ENCODE results near the gene OR14I1. TPM values are rescaled to one million over a fixed set of nuclear protein-coding genes. Genes with fewer than 3 reads are reported as not detected.
"Not testable (repeated sequence)": the region's sequence is repeated elsewhere in the genome, so short reads cannot be mapped to it uniquely, and the experiment has no call there.

The OR14I1 gene
- total RNA-seq, 4 donors from 2014 or later, result not detected

DNA sequence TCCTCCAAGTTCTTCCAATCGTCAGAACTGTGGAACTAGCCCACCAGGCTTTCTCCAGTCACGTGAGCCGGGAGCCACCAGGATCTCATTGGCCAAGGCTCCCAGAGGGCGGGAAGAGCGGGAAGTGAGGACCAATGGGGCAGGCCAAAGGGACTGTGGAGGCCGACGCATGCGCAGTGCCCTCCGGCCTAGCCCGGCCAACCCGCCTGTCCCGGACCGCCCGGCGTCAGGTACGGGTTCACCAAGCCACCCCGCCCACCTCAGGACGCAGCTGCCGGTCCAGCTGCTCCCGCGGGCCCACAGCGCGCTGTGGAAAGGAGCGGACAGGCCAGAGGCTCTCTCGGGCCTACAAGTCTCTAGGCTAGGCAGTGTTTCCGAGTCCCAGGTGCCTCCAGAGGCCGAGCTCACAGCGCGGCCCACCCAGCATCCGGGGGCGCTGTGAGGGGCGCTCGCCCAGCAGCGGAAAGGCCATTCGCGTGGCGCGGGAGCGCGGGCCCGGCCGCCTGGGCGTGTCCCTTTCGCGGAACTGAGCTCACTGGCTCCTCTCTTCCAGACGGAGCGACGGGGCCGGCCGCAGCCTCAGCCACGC lies 10.9 kb downstream of the OR14I1 start:
- Histone ChIP-seq H3K4me3 (no peak overlapping the region), H3K9me3 (peaks cover 0 to 11% (median 0%) of the 10 kb centered on the region in 4 donors), H3K27ac (no peak overlapping the region), H3K27me3 (no peaks in the 10 kb centered on the region), H3K4me1 (no peaks in the 10 kb centered on the region), H3K36me3 (no peaks in the 10 kb centered on the region)
- 75 to 85% methylated on average over 39 to 44 of the region's 51 CpGs for WGBS, 2 donors
- no peak for DNase-seq (ENCODE audit: low spot score in 2 of 2)
- TF ChIP-seq CTCF (IDR thresholded peaks at IDR 0.05) (no peak), POLR2A (IDR thresholded peaks at IDR 0.05) (no peak), EP300 (IDR thresholded peaks at IDR 0.05) (no peak)

DNA sequence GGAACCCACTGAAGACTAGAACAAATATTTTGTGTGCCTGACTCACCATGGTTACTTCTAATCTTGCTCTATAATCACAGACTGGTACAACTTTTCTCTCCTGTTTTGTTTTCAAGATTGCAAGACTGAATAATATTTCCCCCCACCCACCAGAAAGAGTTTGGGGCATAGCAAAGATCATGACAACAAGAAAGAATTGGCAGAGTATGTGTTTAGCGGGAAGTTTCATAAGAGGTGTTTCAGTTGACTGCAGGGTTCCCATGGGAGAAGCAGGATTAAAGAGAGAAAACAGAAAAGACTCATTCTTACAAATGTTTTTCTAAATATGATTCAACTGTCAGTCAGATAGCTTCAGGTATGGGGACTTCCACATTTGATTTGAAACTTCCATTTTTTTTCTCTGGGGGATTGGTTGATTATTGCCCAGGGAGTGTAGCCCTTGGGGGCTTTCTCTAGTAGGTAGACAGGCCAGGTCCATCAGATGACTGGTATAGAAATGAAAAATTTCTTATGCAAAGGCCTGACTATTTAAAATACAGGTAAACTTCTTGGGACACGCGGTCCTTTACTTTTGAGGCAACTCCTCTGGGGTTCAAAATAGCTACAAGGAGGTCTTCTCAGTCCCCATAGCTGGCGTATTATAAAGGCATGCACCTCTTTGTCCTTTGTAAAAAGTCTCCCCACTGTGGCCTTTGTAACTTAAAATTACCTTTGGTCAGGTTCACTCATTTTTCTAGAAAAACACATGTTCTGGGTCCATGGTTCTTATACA lies 13.9 kb downstream of the OR14I1 start:
- Histone ChIP-seq H3K4me3 (no peak overlapping the region), H3K4me1 (no peaks in the 10 kb centered on the region), H3K36me3 (no peaks in the 10 kb centered on the region), H3K27ac (no peak overlapping the region), H3K27me3 (no peaks in the 10 kb centered on the region), H3K9me3 (peaks cover 0 to 11% (median 0%) of the 10 kb centered on the region in 4 donors)
- no peak for DNase-seq (ENCODE audit: low spot score in 2 of 2)
- 89 to 90% methylated on average over 4 of the region's 4 CpGs for WGBS, 2 donors
- no peak for TF ChIP-seq CTCF (IDR thresholded peaks at IDR 0.05)
- no peak for TF ChIP-seq EP300 (IDR thresholded peaks at IDR 0.05)
- no peak for TF ChIP-seq POLR2A (IDR thresholded peaks at IDR 0.05)

- no peak for DNase-seq (ENCODE audit: low spot score in 2 of 2)
- Histone ChIP-seq H3K27ac (no peak overlapping the region), H3K4me1 (no peaks in the 10 kb centered on the region), H3K36me3 (no peaks in the 10 kb centered on the region), H3K4me3 (no peak overlapping the region), H3K27me3 (no peaks in the 10 kb centered on the region), H3K9me3 (peaks cover 0 to 8% (median 0%) of the 10 kb centered on the region in 4 donors)
- TF ChIP-seq POLR2A (IDR thresholded peaks at IDR 0.05) (no peak), EP300 (IDR thresholded peaks at IDR 0.05) (no peak), CTCF (IDR thresholded peaks at IDR 0.05) (no peak)
- WGBS, 2 donors, result 41 to 42% methylated on average over 3 of the region's 3 CpGs
These were observed 15.8 kb downstream of the OR14I1 start for GRCh38 chr1:248686815-248687214.

- H3K9me3 ChIP-seq, result no peaks in the 10 kb centered on the region
- TF ChIP-seq CTCF (IDR thresholded peaks at IDR 0.05) (no peak), POLR2A (IDR thresholded peaks at IDR 0.05) (no peak), EP300 (IDR thresholded peaks at IDR 0.05) (no peak)
These were observed 20.9 kb downstream of the OR14I1 start for GRCh38 chr1:248681651-248682050.

DNA sequence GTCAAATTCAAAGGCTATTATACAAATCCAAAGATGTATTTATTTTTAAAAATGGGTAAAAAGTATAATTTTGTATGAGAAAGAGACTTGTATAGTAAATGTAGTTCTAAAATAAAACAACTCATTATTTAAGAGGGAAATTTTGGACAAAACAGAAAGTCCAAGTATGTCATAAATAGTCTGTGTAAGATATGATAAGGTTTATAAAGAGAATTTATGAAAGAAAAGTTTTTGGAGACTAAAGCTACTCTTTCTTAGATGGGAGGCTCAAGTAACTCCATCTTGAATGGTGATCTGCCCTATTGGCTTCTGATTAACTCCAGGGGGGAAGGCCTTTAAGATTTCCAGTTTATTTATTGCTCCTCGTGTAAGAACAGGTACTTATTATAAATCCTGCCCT lies 32.6 kb downstream of the OR14I1 start:
- 61 to 64% methylated on average over 1 of the region's 1 CpG for WGBS, 2 donors
- no peaks in the 10 kb centered on the region for H3K9me3 ChIP-seq
- H3K27ac ChIP-seq, result no peak overlapping the region
- TF ChIP-seq POLR2A (IDR thresholded peaks at IDR 0.05) (no peak), CTCF (IDR thresholded peaks at IDR 0.05) (no peak), EP300 (IDR thresholded peaks at IDR 0.05) (no peak)
- no peaks in the 10 kb centered on the region for H3K27me3 ChIP-seq
- DNase-seq (ENCODE audit: low spot score in 2 of 2), result no peak
- no peaks in the 10 kb centered on the region for H3K36me3 ChIP-seq
- H3K4me3 ChIP-seq, result no peak overlapping the region
- H3K4me1 ChIP-seq, result no peaks in the 10 kb centered on the region

More at GRCh38 chr1:248681651-248682050, 20.9 kb downstream of the OR14I1 start:
- no peaks in the 10 kb centered on the region for H3K27me3 ChIP-seq
- no peaks in the 10 kb centered on the region for H3K36me3 ChIP-seq
- no peak for DNase-seq (ENCODE audit: low spot score in 2 of 2)
- no peaks in the 10 kb centered on the region for H3K4me1 ChIP-seq
- H3K4me3 ChIP-seq, result no peak overlapping the region
- WGBS, 2 donors, result 84 to 88% methylated on average over 8 of the region's 8 CpGs
- H3K27ac ChIP-seq, result no peak overlapping the region

DNA sequence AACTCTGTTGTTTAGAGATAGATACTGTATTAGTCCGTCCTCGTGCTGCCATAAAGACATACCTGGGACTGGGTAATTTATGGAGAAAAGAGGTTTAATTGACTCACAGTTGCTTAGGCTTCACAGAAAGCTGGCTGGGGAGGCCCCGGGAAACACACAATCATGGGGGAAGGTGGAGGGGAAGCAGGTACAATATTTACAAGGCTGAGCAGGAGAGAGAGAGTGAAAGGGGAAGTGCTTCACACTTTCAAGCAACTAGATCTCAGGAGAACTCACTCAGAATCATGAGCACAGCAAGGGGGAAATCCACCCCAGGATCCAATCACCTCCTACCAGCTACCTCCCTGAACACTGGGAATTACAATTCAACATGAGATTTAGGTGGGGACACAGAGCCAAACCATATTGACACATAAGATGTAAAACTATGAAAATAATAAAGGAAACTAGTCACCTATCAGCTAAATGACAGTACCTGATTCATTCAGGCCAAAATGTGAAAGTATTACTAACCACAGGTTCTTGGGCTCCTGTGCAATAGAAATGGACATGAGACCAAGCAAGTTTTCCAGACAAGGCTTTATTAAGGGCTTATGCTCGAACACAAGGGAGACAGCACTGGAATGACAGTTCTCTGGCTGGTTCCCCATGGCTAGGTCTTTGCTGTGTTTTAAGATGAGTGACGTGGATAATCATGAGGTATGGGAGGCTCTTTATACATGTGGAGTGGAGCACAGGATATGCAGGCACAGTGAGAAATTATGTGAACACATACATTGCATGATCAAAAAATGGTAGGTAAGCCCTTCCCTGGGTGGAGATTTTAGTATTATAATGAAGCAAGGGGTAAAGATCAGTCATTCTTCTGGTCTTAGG lies 38.9 kb downstream of the OR14I1 start:
- WGBS, 2 donors, result 75 to 79% methylated on average over 5 of the region's 5 CpGs
- not testable (repeated sequence) for H3K4me1 ChIP-seq; H3K27me3 ChIP-seq; H3K27ac ChIP-seq; H3K9me3 ChIP-seq; H3K36me3 ChIP-seq; DNase-seq (ENCODE audit: low spot score in 2 of 2); H3K4me3 ChIP-seq

- not testable (repeated sequence) for H3K4me1 ChIP-seq; H3K27me3 ChIP-seq; H3K9me3 ChIP-seq; H3K4me3 ChIP-seq; DNase-seq (ENCODE audit: low spot score in 2 of 2); H3K27ac ChIP-seq; H3K36me3 ChIP-seq
- 78 to 82% methylated on average over 6 of the region's 6 CpGs for WGBS, 2 donors
These were observed 45.8 kb downstream of the OR14I1 start for GRCh38 chr1:248656797-248657196.
